Erythroblast (primary cell): ENCODE results near the gene NF2.

ENCODE experiments used
- GATA1 ChIP-seq: IDR thresholded peaks from 2 replicates; pipeline ENCODE4 v1.6.1; 2011; ENCODE audit warnings: low read depth, mild to moderate bottlenecking, control low read depth, low read length, moderate library complexity
- POLR2A ChIP-seq: IDR thresholded peaks from 2 replicates; pipeline ENCODE4 v1.6.1; 2011; ENCODE audit warnings: mild to moderate bottlenecking, low read length

DNA sequence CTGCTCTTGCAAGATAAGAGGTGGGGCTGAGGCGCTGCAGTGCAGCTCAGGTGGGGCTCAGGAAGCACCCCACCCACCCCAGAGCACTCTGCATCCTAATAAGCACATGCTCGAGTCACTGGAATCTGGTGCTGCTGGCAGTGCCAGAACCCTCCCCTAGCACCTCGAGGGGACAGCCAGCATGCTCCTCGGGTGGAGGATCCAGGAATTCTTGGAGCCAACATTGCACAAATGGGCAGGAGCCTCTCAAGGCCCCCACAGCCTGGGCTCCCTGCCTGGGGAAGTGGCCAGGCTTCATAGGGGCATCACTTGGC, 88.9 kb downstream of the NF2 start:
- TF ChIP-seq POLR2A (peak; percentile 25), GATA1 (no peak)
